Measurements from ENCODE around the gene RNF10.
"Not testable (repeated sequence)": the region's sequence is repeated elsewhere in the genome, so short reads cannot be mapped to it uniquely, and the experiment has no call there.

The RNF10 gene

DNA sequence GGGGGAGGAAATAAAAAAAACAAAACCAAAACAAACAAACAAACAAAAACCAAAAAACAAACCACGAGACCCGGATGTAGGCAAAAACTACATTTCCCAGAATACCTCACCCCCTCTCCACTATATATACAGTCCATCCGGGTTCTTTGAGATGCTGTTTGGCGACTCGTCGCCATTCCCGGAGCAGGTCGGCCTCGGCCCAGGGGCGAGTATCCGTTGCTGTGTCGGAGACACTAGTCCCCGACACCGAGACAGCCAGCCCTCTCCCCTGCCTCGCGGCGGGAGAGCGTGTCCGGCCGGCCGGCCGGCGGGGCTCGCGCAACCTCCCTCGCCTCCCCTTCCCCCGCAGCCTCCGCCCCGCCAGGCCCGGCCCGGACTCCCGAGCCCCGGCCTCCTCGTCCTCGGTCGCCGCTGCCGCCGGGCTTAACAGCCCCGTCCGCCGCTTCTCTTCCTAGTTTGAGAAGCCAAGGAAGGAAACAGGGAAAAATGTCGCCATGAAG is at the start of gene RNF10:
RNF10 (plus strand) TSS at position 154 of the 500 bp plus-strand sequence. CDS start 456 bp downstream, outside the sequence.
- peak; percentile 72 to 79 for DNase-seq

DNA sequence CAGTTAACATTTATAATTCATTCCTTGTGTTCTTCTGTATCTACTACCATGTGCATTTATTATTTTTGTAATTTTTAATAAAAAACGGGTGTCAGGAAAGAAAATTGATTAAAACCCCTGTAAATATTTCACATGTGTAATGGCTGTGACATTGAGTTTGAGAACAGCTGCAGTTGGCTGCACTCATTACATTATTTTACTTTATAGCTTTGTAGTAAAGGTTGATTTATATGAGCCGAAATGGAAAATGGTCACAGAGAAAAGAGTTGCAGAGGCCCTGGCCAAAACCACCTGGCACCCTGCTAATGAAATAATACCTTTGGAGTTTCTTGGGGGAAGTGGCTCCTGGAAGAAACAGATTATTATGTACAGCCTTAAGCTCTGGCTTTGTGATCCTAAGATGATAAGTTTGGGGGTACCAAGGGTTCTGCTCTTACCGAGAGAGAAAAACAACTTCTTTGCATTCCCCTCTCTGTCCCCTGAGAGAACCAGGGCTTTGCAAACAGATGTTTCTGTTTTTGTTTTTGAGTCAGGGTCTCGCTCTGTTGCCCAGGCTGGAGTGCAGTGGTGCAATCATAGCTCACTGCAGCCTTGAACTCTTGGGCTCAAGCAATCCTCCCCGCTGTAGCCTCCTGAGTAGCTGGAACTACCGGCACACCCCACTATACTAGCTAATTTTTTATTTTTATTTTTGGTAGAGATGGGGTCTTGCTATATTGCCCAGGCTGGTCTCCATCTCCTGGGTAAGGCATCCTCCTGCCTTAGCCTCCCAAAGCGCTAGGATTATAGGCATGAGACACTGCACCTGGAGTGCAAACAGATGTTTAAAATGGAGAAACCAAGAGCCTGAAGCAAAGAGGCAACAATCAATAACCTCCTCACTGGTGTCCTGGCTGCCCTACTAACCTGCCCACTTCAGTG is 47.9 kb upstream of the RNF10 start:
- DNase-seq, result no peak

DNA sequence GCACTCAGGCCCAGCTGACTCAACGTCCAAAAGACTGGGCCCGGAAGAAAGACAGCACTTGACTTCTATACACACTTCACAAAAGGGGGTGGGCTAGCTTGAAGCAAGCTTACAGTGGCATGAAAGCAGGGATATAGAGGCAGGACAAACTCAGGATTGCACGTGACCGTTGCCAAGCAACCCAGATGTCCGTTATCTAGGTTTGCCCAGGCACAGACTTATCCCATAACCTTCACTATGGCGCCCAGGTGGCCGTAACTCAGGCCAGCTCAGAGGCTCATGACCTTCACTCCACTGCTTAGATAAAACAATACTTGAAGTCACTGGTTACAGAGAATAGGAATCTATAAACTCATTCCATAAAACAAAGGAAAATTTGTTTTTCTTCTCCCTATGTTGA is 46.6 kb upstream of the RNF10 start:
- DNase-seq, result not testable (repeated sequence)

DNA sequence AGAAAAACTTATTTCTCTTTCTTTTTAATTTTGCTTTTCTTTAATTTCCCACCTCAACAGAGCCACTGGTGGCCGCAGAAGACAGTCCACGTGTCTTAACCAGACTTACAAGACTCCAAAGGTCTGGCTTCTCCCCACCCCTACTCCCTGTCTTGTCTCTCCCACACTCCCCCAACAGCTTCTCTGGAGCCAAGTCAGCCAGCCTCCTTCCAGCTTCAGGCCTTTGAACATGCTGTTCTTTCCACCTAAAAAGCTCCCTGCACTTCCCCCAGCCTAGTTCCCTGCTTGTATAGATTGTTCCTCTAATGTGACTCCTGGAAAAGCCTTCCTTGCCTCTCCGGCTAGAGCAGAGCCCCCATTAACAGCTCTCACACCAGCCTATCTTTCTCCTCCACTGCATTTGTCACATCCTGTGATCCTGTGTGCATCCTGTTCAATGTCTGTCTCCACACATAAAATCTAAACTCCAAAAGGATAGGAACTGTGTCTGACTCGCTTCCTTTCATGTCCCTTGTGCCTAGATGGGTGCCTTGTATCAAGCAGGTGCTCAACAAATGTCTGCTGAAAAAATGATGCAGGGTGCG is 46.0 kb upstream of the RNF10 start:
- no peak for DNase-seq

DNA sequence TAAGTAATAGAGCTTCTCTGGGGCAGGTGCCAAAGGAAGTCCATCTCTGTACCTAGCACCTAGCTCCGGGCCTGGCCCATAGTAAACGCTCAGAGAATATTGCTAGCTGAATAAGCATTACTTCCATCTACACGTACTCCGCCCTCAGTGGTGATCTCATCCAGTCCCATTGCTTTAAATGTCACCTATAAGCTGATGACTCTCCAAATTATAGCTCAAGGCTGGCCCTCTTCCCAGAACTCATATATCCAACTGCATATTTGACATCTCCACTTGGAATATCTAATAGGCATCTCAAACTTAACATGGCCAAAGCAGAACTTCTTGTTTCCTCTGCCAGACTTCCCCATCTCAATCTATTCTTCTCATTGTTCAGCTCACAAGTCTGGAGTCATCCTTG is 45.1 kb upstream of the RNF10 start:
- no peak for DNase-seq

DNA sequence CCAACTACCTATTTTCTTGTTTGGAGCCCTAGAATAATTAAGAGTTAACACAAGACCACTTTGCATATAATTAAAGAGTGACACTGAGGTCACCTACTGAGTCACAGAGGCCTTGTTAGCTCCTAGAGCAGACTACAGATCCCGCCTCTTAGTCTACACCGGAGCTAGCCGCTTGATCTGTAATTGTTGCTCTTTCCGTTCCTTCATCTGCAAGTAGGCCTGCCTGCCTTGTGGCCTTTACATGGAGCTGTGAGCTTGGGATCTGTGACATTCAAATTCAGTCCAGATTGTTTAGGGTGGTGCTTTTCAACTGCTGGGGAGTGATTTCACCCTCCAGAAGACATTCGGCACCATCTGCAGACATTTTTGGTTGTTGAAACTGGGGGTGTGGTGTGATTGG is 43.8 kb upstream of the RNF10 start:
- DNase-seq, result no peak

DNA sequence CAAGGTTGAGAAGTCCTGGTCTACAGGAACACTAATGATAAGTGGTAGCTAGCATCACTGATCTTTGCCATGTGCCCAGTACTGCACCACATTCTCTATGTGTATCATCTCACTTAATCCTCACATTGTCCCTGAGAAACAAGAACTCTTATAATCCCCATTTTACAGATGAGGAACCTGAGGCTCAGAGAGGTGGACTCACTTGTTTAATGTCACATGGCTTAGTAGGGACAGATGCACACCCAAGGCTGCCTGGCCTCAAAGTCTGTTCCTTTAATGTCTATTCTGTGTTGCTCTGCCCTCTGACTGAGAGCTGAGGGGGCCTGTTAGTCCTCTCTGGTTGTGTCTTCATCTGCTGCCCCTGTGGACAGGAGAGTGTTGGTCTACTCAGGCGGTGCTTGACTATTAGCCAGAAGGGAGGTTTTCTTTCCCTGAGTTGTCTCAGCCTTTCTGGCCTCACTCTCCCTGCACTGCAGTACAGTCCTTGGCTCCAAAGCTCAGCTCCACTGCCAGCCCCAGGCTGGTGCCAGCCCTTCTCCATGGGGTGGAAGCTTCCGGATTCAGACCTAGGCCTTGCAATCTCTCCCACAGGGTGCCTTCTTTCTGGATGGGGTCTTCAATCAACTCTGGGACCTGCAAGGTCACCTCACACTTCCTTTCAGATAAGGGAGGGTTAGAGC is 43.2 kb upstream of the RNF10 start:
- DNase-seq, result no peak

- no peak for DNase-seq
Measured at GRCh38 chr12:120495186-120495730, 38.9 kb upstream of the RNF10 start.

DNA sequence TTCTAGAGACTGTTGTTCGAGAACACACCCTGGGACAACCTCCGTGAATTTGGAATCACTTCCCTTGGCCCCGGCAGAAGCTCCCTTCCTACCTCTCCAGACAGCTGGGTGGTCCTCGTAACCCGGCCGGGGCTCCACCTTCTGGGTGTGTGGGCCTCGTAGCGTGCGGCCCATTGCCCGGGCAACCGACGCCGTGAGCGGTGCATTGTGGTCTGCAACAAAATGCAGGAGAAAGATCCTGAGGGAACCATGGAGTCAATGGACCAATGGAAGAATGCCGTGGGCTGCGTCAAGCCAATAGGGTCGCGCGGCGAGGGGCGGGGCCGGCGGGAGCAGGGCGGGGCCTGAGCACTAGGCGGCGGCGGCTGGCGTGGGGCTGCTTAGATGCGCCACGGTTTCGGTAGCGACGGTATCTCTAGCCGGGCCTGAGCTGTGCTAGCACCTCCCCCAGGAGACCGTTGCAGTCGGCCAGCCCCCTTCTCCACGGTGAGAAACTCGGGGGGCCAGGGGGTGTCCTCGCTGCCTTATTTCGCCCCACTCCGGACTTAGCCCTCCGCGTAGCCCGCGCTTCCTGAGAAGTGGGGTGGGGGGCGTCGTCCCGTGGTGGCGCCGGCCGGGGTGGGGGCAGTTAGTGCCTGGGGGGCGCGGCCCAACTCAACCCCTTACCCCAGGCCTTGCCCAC is 38.3 kb upstream of the RNF10 start, which contains the start of gene DYNLL1:
DYNLL1 (plus strand) TSS at position 383 of the 682 bp plus-strand sequence. CDS start 309 bp downstream, outside the sequence.
- DNase-seq, result peak; percentile 99

GRCh38 chr12:120496413-120497340 is 37.5 kb upstream of the RNF10 start:
- peak; percentile 43 to 56 for DNase-seq

DNA sequence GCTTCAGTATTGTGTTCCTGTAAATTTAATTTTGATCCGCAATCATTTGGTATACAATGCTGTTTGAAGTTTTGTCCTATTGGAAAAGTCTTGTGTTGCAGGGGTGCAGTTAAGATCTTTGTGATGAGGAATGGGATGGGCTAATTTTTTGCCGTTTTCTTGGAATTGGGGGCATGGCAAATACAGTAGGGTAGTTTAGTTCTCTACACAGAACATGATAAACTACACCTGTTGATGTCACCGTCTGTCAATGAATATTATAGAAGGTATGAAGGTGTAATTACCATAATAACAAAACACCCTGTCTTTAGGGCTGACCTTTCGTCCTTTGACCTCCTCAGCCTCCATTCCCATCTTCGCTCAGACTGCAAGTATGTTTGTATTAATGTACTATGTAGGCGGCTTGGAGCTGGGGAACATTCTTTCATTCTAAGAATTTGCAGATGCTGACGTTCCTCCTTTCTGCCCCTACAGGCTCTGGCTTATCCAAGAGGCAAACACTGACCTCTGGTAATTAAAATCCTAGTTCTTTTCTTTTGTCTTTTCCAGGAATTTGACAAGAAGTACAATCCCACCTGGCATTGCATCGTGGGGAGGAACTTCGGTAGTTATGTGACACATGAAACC is 36.5 kb upstream of the RNF10 start:
- DNase-seq, result no peak

DNA sequence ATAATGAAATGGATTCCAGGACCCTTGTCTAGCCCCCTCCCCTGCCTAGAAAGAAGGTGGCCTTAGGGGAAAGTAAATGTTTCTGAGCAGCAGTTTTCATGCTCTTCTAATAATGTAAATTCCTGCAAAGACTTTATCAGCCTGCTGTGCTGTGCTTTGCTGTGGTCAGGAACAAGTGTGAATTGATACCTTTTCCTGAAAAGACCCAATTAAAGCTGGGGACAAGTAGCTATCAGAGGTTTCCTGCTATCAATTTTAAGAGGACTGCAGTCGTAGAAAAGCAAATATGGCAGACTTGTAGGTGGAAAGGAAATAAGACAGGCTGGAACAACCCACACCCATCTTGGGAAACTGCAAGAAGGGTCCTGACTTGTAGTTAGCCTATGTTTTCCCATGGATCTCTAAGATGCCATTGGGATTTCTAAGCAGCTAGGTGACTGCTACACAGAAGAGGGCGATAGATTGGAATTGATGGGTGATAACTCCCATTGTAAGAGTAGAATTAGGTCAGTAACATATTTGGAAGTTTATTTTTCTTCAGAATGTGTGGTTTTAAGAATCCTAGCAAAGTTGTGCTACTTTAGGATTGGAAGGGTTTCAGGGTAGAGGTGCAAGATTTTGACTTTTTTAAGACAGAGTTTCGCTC is 35.2 kb upstream of the RNF10 start:
- DNase-seq, result no peak

DNA sequence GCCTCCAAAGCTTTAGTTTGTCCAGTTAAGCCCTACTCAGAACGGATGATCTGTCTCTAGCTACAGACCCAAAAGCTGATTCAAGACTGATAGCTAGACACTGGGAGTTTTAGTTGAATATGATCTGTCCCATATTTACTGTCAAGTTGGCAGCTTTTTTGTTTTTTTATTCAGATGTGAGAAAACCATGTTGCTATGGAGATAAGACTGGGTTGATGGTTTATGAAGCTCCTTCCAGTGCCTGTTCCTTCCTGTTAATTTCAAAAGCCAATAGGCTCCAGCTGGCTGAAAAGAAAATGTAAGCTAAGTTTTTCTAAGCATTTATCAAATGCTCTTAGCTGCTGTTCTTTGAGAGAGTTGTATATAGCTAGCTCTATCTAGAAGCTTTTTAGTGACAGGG is 33.6 kb upstream of the RNF10 start:
- DNase-seq, result no peak

DNA sequence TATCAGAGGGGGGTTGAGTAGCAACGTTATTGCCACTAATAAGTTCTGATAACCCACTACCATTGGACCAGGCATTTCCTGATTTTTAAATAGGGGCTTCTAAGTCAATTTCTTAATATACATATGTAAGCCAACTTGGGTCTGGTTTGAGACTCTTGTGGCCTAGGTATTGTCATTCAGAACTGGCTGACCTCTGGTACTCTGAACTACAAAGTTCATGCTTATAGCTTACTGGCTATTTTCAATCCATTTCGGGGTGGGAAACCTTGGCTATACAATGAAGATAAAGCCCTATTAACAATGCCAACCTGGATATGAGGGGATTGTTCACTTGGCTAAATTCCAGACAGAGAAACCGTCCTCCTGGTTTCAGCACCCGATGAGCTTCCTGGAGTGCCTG is 29.6 kb upstream of the RNF10 start:
- DNase-seq, result no peak

DNA sequence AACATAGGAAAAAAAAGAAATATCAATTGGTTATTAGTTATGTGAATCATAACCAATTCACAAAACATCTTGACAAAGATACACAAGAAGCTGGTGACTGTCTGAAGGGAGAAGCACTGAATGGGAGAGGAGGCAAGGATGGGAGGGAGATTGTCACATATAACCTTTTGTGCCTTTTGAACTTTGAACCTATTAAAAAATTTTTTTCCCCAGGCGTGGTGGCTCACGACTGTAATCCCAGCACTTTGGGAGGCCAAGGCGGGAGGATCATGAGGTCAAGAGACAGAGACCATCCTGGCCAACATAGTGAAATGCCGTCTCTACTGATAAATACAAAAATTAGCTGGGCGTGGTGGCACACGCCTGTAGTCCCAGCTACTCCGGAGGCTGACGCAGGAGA is 25.6 kb upstream of the RNF10 start:
- DNase-seq, result no peak

- DNase-seq, result no peak
Measured at GRCh38 chr12:120514002-120514401, 20.2 kb upstream of the RNF10 start.

DNA sequence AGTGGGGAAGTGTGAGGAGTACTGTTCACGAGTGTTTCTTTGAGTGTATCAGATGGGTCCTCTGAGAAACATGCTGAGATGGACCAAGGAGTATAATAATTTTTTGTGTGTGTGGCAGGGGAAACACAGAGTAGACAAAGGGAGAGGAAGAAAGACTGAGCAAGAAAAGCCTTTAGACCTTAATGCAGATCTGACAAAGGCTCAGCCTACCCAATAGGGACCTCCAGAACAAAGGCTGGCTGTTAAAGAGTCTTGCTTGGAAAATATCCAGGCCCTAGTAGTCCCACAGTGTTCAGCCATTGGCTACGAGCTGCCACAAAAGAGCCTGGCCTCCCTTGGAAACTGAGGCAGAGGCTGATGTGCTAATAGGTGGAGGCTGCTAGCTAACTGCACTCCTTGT is 18.7 kb upstream of the RNF10 start:
- DNase-seq, result no peak

GRCh38 chr12:120519324-120519723 is 14.8 kb upstream of the RNF10 start:
- DNase-seq, result not testable (repeated sequence)

GRCh38 chr12:120522568-120522967 is 11.6 kb upstream of the RNF10 start:
- no peak for DNase-seq

- DNase-seq, result peak; percentile 89 to 91
Measured at GRCh38 chr12:120528861-120529525, 5.2 kb upstream of the RNF10 start, which contains the start of gene COQ5. COQ5 (minus strand) TSS chr12:120529158; CDS start chr12:120529141, 17 bp downstream.
